Activated naive CD4-positive, alpha-beta T cell treated with Interleukin-2 at 50 U/mL for 16 hours (primary cell): Measurements from ENCODE around the gene MYO9B.

Experiments
- DNase-seq: peaks from one replicate; pipeline ENCODE4 v3.0.0-alpha.2; 2020

MYO9B gene

DNA sequence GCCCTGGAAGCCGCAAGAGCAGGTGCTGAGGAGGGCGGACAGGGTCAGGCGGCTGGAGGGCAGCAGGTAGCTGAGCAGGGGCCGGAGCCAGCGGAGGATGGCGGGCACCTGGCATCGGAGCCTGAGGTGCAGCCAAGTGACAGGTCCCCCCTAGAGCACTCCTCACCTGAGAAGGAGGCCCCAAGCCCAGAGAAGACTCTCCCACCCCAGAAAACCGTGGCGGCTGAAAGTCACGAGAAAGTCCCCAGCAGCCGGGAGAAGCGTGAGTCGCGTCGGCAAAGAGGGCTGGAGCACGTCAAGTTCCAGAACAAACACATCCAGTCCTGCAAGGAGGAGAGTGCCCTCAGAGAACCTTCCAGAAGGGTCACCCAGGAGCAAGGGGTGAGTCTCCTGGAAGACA is 119.0 kb downstream of the MYO9B start:
- no peak for DNase-seq

- no peak for DNase-seq
Measured at GRCh38 chr19:17195106-17195505, 119.5 kb downstream of the MYO9B start.

- no peak for DNase-seq
Measured at GRCh38 chr19:17196610-17197009, 121.0 kb downstream of the MYO9B start.

- no peak for DNase-seq
Measured at GRCh38 chr19:17197666-17198065, 122.1 kb downstream of the MYO9B start.

DNA sequence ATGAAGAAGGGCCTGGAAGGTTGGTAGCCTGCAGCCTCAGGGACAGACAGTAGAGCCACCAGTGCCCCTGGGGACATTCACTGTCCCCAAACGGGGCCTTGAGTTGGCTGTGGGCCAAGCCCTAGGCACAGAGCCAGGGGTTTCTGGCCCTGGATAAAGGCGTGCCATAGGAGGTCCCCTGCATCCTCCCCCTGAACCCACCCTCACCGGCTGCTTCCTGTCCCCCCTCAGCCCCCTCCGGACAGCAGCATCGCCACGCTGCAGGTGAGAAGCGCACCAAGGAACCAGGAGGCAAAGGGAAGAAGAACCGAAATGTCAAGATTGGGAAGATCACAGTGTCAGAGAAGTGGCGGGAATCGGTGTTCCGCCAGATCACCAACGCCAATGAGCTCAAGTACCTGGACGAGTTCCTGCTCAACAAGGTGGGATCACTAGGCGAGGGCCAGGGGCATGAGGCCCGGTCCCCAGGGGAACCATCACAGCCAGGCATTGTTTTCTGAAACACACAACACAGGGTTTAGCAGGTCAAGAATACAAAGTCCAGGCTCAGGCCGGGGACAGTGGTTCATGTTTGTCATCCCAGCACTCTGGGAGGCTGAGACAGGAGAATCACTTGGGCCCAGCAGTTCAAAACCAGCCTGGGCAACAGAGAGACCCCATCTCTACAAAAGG is 125.0 kb downstream of the MYO9B start:
- no peak for DNase-seq

GRCh38 chr19:17202249-17202648 is 126.7 kb downstream of the MYO9B start:
- DNase-seq = peak; percentile 16

- no peak for DNase-seq
Measured at GRCh38 chr19:17202713-17203112, 127.1 kb downstream of the MYO9B start.

DNA sequence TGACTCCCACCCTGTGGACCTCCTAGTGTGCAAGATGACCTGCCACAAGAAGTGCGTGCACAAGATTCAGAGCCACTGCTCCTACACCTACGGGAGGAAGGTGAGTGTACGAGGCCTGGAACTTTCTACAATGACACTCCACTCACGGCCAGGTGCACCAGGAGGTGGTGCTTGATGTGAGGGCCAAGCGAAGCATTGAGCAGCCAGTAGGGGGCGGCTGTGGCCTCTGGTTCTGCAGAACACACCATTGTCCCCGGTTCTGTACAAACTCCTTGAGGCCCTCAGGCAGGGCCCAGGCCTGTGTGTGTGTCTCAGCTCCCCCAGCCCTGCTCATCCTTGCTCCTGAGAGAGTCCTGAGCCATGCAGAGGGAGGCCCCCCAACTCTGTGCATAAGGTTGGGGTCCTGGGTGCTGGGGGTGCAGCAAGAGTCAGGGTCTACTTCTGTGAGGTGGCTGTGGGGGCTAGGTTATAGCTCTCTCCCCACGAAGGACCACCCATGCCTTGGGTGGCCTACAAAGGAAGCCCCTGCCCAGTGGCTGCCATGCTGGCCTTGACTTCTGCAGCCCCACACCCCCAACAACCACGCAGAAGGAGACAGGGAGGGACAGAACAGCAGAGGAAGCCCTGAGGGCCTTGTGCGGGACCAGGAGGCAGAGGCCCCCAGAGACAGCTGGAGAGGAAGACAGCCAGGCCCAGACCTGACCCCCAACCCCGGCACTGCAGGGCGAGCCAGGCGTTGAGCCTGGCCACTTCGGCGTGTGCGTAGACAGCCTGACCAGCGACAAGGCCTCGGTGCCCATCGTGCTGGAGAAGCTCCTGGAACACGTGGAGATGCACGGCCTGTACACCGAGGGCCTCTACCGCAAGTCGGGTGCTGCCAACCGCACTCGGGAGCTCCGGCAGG is 129.9 kb downstream of the MYO9B start:
- DNase-seq = peak; percentile 65

DNA sequence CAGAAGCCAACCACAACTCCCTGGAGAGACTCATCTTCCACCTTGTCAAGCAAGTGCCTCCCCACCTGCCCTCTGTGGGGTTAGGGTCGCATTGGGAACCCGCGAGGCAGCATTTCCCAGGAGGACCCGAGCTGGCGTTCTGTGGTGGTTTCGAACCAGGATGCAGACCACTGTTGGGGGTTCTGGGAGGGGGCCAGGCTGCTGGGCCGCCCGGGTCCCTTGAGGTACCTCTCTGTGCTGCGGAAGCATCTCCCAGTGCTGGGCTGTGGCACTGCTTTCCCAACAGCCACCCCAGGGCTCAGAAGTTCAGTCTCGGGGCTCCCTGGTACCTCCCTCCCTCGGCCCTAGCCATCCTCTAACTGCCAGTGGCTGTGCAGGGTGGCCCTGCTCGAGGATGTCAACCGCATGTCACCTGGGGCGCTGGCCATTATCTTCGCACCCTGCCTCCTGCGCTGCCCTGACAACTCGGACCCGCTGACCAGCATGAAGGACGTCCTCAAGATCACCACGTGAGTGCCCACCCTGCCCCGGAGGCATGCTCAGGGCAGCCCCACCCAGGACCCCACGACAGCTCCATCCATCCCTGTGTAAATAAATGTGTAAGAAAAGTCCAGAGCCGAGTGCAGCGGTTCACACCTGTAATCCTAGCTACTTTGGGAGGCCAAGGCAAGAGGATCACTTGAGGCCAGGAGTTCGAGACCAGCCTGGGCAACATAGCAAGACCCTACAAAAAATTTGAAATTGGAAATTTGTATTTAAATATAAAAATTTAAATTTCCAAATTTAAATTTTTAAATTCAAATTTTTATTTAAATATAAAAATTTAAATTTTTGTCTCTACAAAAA is 131.4 kb downstream of the MYO9B start:
- no peak for DNase-seq

- peak; percentile 33 for DNase-seq
Measured at GRCh38 chr19:17209126-17210036, 133.8 kb downstream of the MYO9B start.

- no peak for DNase-seq
Measured at GRCh38 chr19:17210296-17210695, 134.7 kb downstream of the MYO9B start.

DNA sequence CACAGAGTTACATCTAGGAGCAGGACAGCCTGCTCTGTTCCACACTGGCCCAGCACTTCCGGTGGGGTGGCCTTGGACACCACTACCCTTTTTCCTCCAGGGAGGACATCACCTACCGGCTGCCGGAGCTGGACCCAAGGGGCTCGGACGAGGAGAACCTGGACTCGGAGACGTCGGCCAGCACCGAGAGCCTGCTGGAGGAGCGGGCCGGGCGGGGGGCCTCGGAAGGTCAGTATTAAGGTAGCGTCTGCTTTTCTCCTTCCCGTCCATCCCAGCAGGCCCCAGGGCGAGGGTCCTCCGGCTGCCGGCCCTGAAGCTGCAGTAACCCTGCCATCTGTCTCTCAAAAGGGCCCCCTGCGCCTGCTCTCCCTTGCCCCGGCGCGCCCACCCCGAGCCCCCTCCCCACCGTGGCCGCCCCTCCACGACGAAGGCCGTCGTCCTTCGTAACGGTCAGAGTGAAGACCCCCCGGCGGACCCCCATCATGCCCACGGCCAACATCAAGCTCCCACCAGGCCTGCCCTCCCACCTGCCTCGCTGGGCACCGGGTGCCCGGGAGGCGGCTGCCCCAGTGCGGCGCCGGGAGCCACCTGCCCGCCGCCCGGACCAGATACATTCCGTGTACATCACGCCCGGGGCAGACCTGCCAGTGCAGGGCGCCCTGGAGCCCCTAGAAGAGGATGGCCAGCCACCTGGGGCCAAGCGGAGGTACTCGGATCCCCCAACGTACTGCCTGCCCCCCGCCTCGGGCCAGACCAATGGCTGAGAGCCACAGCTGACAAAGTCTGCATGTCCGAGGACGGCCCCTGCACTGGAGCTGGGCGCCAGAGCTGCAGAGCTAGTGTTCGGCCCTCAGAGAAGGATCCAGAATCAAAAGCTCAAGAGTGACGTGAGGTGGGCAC is 136.2 kb downstream of the MYO9B start:
- DNase-seq = no peak

GRCh38 chr19:17213334-17213733 is 137.8 kb downstream of the MYO9B start:
- no peak for DNase-seq

DNA sequence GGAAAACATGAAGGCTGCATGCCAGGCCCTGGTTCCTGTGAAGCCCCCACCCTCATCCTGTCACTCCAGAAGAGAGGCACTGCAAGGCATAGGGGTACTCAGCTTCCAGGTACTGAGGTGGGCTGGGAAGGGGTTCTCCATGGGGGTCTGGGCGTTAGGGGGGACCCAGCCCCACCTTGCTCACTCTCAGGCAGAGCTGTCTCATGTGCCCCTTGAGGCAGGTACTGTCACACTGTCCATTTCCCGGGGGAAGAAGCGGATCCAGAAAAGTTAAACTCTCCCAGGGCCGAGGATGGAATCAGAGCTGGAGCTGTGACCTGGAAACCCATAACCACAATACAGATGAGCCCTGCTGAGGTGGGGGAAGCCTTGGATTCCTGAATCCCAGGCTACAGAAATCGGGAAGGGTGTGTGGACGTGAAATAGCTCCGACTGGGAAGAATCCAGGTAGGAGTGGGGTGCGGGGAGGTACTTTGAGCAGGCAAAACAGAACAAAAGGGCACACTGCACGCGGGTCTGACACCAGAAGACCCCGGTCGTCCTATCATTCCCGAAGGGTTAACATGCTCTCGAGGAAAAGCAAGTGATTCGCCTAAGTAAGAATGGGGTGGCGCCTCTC is 139.0 kb downstream of the MYO9B start:
- DNase-seq = no peak

DNA sequence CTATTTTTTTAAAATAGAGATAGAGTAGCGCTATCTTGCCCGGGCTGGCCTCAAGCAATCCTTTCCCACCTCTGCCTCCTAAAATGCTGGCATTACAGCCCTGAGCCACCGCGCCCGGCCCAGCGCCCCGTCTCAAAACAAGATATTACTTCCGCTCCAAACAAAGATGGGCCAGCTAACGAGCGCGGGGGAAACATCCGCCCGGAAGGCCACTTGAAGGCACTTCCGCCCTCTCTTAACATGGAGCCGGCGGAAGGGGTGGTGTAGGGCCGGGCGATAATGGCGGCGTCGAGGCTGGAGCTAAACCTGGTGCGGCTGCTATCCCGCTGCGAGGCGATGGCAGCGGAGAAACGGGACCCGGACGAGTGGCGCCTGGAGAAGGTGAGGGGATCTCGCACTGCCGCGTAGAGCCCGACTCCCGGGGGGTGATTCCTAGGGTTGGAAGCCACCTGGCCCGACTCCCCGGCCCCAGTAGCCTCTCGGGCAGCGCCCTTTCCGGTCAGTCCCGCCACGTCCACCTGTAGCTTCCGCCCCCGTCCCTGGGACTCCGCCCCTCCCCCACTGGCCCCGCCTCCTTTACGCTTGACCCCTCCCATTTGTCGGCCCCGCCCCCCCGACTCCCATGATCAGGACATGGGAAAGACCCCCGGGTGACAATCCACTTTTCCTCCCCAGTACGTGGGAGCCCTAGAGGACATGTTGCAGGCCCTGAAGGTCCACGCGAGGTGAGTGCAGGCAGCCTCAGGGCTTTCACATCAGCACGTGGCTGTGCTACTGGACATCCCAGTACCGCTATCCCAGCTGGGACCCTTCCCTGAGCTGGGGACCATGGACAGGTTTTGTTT is 139.8 kb downstream of the MYO9B start, which contains the start of gene USE1:
USE1 (plus strand) TSS at position 231 of the 845 bp plus-strand sequence; CDS start at position 280, 49 bp downstream.
- DNase-seq = peak; percentile 87

DNA sequence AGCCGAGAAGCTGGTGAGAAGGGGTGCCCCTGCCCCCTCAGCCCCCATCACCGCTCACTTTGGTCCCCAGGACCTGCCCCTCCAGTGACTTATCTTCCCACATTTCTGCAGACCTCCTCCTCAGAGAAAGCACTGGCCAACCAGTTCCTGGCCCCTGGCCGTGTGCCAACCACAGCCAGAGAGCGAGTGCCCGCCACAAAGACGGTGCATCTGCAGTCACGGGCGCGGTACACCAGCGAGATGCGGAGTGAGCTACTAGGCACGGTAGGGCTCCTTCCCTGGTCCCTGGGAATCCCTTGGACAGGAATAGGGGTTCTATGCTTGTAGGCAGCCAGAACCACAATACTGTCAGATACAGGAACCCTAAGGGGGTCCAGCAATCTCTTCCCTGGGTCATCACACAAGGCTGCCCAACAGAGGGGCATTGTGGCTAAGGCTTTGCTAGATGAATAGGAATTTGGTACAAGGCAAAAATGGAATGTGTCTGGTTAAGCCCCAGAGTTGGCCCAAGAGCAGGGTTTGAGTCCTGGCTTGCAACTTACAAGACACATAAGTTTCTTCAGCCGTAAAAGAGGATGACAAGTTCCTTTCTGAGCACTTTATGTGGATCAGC is 140.6 kb downstream of the MYO9B start:
- no peak for DNase-seq

DNA sequence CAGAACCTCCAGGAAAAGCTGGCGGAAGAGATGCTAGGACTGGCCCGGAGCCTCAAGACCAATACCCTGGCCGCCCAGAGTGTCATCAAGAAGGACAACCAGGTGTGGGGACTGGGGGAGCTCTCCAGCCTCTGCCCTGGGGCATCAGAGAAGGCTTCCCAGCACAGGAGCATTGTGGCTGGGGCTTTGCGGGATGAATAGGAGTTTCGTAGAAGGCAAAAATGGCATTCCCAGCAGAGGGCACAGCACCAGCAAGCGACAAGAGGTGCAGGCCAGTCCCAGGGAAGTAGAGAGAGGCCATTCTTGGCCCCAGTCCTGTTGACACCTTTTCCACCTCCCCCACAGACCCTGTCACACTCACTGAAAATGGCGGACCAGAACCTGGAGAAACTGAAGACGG is 143.7 kb downstream of the MYO9B start:
- DNase-seq = no peak

DNA sequence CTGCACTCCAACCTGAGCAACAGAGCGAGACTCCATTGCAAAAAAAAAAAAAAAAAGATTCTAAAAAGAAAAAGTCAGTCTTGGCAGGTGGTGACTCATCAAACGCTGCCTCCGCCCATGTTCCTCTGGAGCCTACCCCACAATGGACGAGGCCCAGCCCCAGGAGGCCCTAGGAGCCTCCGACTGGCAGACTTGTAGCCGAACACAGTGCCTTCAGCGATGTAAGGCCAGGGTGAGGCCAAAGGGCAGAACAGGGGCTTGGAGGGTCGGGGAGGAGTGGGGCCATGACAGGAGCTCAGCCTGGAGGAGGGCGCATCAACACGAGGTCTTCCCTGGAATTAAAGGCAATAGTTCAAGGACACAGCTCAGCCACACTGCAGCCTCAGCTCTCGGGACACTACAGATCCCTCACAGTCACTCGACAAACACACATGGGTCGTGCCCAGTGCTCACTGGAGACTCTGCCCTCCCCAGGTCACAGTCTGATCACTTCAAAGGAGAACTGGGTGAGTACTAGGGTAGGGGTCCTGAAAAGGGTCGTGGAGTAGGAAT is 144.7 kb downstream of the MYO9B start:
- DNase-seq = peak; percentile 16

DNA sequence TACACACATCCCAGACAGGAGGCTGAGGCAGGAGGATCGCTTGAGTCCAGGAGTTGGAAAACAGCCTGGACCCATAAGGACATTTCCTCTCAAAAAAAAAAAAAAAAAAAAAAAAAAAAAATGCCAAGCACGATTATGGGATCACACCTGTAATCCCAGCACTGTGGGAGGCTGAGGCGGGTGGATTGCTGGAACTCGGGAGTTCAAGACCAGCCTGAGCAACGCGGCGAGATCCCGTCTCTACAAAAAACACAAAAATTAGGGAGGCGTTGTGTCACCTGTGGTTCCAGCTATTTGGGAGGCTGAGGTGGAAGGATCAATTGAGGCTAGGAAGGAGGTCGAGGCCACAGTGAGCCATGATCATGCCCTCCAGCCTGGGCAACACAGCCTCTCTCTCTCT is 149.5 kb downstream of the MYO9B start:
- no peak for DNase-seq
